BJ (cell line): ENCODE results near the gene RBM38. TPM values are rescaled to one million over a fixed set of nuclear protein-coding genes. Genes with fewer than 3 reads are reported as not detected.

Experiments used
- CTCF ChIA-PET: fragments of 350-600 bp; formaldehyde crosslinking; extraction: SDS; loops from one replicate; lab custom pipeline; 2021; ENCODE audit warnings: antibody characterized with exemption, inconsistent platforms; lab: Yijun Ruan, JAX
- POLR2A ChIA-PET: fragments of 300-600 bp; sonication (Branson Sonifier 250); formaldehyde crosslinking; extraction: SDS; loops from one replicate; lab custom pipeline; 2021; ENCODE audit warnings: antibody characterized with exemption; lab: Charles Lee
- DNase-seq: peaks from one replicate; pipeline ENCODE4 v3.0.0-alpha.2; 2011; ENCODE audit warnings: low read depth
- H3K27me3 ChIP-seq: 2 replicates; pipeline ENCODE4 v1.6.0; 2011; ENCODE audit warnings: low read length; ENCODE audit not compliant: control insufficient read depth, insufficient read depth
- H3K36me3 ChIP-seq: 2 replicates; pipeline ENCODE4 v1.5.1; 2011; ENCODE audit warnings: low read length; ENCODE audit not compliant: control insufficient read depth, insufficient read depth
- H3K4me3 ChIP-seq: 2 replicates; pipeline ENCODE4 v1.5.1; 2011; ENCODE audit warnings: low read depth, mild to moderate bottlenecking, control low read depth, low read length
- polyA plus RNA-seq: library from polyadenylated mRNA; depleted of rRNA; stranded (reverse); fragments of >200 nt; gene quantifications from 2 replicates; pipeline ENCODE4 v1.2.3, GENCODE V29; 2011
- TF ChIP-seq, protein P1 (sequence below): IDR thresholded peaks from 2 replicates; pipeline ENCODE4 v1.5.1; 2011; ENCODE audit warnings: low read depth, mild to moderate bottlenecking, control low read depth, inconsistent platforms, low read length, moderate library complexity; ENCODE audit not compliant: insufficient read depth

The RBM38 gene
- polyA plus RNA-seq, 1 experiment = 5.2 TPM

DNA sequence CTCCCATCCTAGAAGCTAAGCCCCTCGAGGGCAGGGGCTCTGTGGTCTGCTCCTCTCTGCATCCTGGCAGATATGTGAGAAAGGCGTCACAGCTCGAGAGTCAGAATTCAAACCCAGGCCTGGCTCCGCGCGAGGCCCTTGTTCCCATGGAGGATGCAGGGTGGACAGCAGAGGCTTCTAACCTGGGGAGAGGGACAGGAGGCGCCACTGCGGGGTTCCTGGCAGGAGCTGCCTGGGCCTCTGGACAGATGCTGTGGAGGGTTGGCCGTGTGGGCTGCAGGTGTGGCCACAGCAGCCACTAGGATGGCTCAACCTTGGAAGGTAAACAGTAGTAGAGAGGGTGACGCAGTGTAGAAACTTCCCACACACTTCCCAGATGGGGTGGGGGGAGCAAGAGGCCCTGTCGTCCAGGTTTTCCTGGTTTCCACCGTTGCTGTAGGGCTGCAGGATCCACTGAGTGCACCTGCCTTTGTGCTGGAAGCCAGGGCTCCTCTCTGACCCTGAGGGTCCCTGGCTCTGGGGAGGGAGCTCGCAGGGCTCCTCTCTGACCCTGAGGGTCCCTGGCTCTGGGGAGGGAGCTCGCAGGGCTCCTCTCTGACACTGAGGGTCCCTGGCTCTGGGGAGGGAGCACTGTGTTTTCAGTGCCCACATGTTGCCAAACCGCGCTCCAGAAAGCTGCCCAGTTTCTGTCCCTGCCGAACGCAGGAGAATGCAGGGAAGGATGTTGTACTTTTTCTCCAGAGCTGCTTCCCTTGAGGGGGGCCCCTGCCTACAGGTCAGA lies 14.2 kb downstream of the RBM38 start:
- Histone ChIP-seq H3K36me3 (peaks cover 18% of the 10 kb centered on the region), H3K4me3 (no peak overlapping the region), H3K27me3 (no peaks in the 10 kb centered on the region)
- ChIA-PET POLR2A (no interaction called here), CTCF (no interaction called here)
- DNase-seq = no peak
- TF ChIP-seq, protein P1, sequence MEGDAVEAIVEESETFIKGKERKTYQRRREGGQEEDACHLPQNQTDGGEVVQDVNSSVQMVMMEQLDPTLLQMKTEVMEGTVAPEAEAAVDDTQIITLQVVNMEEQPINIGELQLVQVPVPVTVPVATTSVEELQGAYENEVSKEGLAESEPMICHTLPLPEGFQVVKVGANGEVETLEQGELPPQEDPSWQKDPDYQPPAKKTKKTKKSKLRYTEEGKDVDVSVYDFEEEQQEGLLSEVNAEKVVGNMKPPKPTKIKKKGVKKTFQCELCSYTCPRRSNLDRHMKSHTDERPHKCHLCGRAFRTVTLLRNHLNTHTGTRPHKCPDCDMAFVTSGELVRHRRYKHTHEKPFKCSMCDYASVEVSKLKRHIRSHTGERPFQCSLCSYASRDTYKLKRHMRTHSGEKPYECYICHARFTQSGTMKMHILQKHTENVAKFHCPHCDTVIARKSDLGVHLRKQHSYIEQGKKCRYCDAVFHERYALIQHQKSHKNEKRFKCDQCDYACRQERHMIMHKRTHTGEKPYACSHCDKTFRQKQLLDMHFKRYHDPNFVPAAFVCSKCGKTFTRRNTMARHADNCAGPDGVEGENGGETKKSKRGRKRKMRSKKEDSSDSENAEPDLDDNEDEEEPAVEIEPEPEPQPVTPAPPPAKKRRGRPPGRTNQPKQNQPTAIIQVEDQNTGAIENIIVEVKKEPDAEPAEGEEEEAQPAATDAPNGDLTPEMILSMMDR = no peak

DNA sequence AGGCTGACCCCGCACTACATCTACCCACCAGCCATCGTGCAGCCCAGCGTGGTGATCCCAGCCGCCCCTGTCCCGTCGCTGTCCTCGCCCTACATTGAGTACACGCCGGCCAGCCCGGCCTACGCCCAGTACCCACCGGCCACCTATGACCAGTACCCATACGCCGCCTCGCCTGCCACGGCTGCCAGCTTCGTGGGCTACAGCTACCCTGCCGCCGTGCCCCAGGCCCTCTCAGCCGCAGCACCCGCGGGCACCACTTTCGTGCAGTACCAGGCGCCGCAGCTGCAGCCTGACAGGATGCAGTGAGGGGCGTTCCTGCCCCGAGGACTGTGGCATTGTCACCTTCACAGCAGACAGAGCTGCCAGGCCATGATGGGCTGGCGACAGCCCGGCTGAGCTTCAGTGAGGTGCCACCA lies 16.4 kb downstream of the RBM38 start:
- H3K4me3 ChIP-seq = no peak overlapping the region
- no peak for DNase-seq
- TF ChIP-seq, protein P1 = no peak
- H3K27me3 ChIP-seq = no peaks in the 10 kb centered on the region
- peaks cover 16% of the 10 kb centered on the region for H3K36me3 ChIP-seq
- ChIA-PET POLR2A (interaction anchor here (0.5 kb wide), 1 partner anchor 1205 kb away, joined by 3 read pairs; no protein-coding TSS in a partner anchor), CTCF (no interaction called here)

DNA sequence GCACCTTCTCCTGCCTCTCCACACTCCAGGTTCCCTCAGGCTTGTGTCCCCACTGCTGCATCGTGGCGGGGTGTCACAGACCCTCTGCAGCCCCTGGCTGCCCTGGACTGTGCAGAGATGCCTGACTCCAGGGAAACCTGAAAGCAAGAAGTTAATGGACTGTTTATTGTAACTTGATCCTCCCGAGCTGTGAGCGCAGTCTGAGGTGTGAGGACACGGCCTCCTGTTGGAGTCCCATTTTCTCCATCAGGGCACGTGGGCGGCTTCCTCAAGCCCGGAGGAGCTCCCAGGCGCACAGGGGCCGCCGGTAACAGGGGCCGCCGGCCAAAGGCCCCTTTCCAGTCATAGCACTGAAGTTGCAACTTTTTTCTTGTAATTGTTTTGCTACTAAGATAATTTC lies 16.9 kb downstream of the RBM38 start:
- no peak for DNase-seq
- Histone ChIP-seq H3K27me3 (no peaks in the 10 kb centered on the region), H3K4me3 (no peak overlapping the region), H3K36me3 (peaks cover 14% of the 10 kb centered on the region)
- TF ChIP-seq, protein P1 = no peak
- ChIA-PET CTCF (no interaction called here), POLR2A (interaction anchor here (0.5 kb wide), 1 partner anchor 1204 kb away, joined by 3 read pairs; no protein-coding TSS in a partner anchor)

DNA sequence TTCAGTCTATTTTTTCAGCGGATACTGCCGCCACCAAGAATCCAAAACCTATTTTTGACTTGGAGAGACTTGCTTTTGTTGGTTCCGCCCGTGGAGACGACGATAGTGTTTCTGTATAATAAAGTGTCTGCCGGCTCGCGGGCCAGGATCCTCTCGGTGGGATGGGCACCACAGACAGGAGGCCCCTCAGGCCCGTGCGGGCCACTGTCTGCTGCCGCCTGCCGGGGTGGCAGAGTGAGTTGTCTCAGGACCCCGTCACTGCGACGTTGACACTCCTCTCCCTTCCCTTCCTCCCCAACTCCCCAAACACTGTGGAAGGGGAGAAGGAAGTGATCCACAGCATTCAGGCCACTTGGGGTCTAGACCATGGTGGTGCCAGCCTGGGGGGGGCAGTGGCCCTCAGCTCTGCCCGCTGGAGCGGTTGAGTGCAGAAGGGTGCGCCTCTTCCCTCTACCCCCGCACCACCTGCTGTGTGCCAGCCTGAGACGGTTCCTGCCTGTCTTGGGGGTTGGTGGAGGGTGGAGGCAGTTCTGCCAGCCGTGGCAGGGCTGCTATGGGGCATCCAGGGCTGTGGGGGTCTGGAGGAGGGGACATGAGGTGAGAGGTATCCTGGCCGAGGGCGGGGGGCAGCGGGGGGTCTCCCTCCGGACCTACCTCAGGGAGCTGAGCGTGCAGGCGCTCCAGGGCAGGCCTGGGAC lies 17.5 kb downstream of the RBM38 start:
- DNase-seq = no peak
- ChIA-PET POLR2A (no interaction called here), CTCF (no interaction called here)
- H3K36me3 ChIP-seq = peaks cover 14% of the 10 kb centered on the region
- H3K4me3 ChIP-seq = no peak overlapping the region
- no peaks in the 10 kb centered on the region for H3K27me3 ChIP-seq
- TF ChIP-seq, protein P1 = no peak

DNA sequence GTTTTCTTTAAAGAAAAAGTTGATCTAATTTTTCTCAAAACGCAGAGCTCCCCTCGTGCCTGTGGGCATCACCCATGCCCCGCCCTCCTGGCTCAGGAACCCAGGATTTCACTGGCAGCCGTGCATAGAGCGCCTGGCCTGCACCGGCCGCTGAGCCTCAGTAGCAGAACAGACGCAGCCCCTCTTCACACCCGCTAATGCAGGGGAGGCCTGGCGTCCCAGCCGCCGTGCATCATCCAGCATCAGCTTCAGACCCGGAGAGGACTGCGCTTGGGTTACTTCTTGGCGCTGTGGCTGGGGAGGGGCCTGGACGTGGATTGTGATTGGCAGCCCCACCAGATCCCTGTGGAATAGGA lies 18.1 kb downstream of the RBM38 start:
- ChIA-PET POLR2A (no interaction called here), CTCF (interaction anchor here (0.6 kb wide), 1 partner anchor 96 kb away, joined by 3 read pairs; no protein-coding TSS in a partner anchor)
- DNase-seq = no peak
- TF ChIP-seq, protein P1 = no peak
- Histone ChIP-seq H3K4me3 (no peak overlapping the region), H3K36me3 (peaks cover 10% of the 10 kb centered on the region; the same call in 1 of the 2 replicates), H3K27me3 (no peaks in the 10 kb centered on the region)
